COLO668 (cell line): ENCODE measurements around the gene REEP6.
"Not testable (repeated sequence)": the region's sequence is repeated elsewhere in the genome, so short reads cannot be mapped to it uniquely, and the experiment has no call there.

ENCODE experiments used
- DNase-seq: peaks from one replicate; lab custom pipeline; 2025; ENCODE audit not compliant: unreplicated experiment; lab: John Stamatoyannopoulos, UW

The REEP6 gene

GRCh38 chr19:1522838-1523237 is 31.9 kb downstream of the REEP6 start:
- DNase-seq: no peak

- no peak for DNase-seq
These were observed 32.7 kb downstream of the REEP6 start, which contains the start of gene PLK5 for GRCh38 chr19:1523412-1524286. TSS of gene PLK5 (plus strand) at chr19:1524077. CDS start at chr19:1526997, 2,920 bp downstream.

- no peak for DNase-seq
These were observed 33.4 kb downstream of the REEP6 start for GRCh38 chr19:1524287-1524971.

- DNase-seq: no peak
These were observed 34.0 kb downstream of the REEP6 start for GRCh38 chr19:1524972-1525325.

- no peak for DNase-seq
These were observed 34.4 kb downstream of the REEP6 start for GRCh38 chr19:1525343-1525742.

GRCh38 chr19:1526066-1526778 is 35.2 kb downstream of the REEP6 start:
- no peak for DNase-seq

- peak; percentile 35 for DNase-seq
These were observed 36.1 kb downstream of the REEP6 start for GRCh38 chr19:1526979-1527649.

- no peak for DNase-seq
These were observed 36.8 kb downstream of the REEP6 start for GRCh38 chr19:1527650-1528309.

GRCh38 chr19:1528596-1529429 is 37.8 kb downstream of the REEP6 start:
- no peak for DNase-seq

- DNase-seq: no peak
These were observed 38.4 kb downstream of the REEP6 start for GRCh38 chr19:1529430-1529816.

- not testable (repeated sequence) for DNase-seq
These were observed 39.9 kb downstream of the REEP6 start for GRCh38 chr19:1530856-1531255.

- no peak for DNase-seq
These were observed 40.6 kb downstream of the REEP6 start for GRCh38 chr19:1531587-1531986.

GRCh38 chr19:1532003-1532402 is 41.0 kb downstream of the REEP6 start:
- DNase-seq: no peak

- DNase-seq: no peak
These were observed 42.6 kb downstream of the REEP6 start for GRCh38 chr19:1533510-1534150.

GRCh38 chr19:1534972-1535371 is 44.0 kb downstream of the REEP6 start:
- no peak for DNase-seq

- DNase-seq: not testable (repeated sequence)
These were observed 44.7 kb downstream of the REEP6 start for GRCh38 chr19:1535699-1536098.

GRCh38 chr19:1538978-1539377 is 48.0 kb downstream of the REEP6 start:
- DNase-seq: no peak

GRCh38 chr19:1539749-1540148 is 48.8 kb downstream of the REEP6 start:
- not testable (repeated sequence) for DNase-seq

GRCh38 chr19:1540365-1540925 is 49.5 kb downstream of the REEP6 start:
- DNase-seq: no peak
